ENCODE data around the gene METAP2. TPM values are rescaled to one million over a fixed set of nuclear protein-coding genes. Genes with fewer than 3 reads are reported as not detected.
A peak's percentile ranks its signal among the peaks of the same experiment; 100 is the strongest.

METAP2 gene
- total RNA-seq, 1 experiment from 2014 or later = 112 TPM

GRCh38 chr12:95551305-95551704, 77.4 kb downstream of the METAP2 start, which contains the start of gene USP44 (continued):
- TF ChIP-seq ARID4B (CRISPR knock-in tag; IDR thresholded peaks at IDR 0.05; ENCODE audit: borderline replicate concordance) = peak; percentile 34; the same call in 1 of the 2 replicates
- TF ChIP-seq SP1 (CRISPR knock-in tag; conservative IDR thresholded peaks at IDR 0.05) = peak; percentile 56; the same call in 1 of the 2 replicates
- no peak for TF ChIP-seq ZNF396 (CRISPR knock-in tag; IDR thresholded peaks at IDR 0.05; ENCODE audit: borderline replicate concordance)
- TF ChIP-seq ZNF138 (CRISPR knock-in tag; conservative IDR thresholded peaks at IDR 0.05) = no peak
- no peak for TF ChIP-seq NR1H2 (CRISPR knock-in tag; IDR thresholded peaks at IDR 0.05)
- TF ChIP-seq CREM (CRISPR knock-in tag; IDR thresholded peaks at IDR 0.05) = peak; percentile 40; the same call in 1 of the 2 replicates
- TF ChIP-seq CREB1 (CRISPR knock-in tag; IDR thresholded peaks at IDR 0.05) = 0 out of 2 replicates have a peak, but pooled peaks have one; percentile 28
- no peak for TF ChIP-seq TP53 (CRISPR knock-in tag; IDR thresholded peaks at IDR 0.05)
- TF ChIP-seq HMGXB4 (CRISPR knock-in tag; IDR thresholded peaks at IDR 0.05) = no peak
- TF ChIP-seq ETV6 (CRISPR knock-in tag; IDR thresholded peaks at IDR 0.05) = peak; percentile 90
- TF ChIP-seq FOXJ3 (CRISPR knock-in tag; IDR thresholded peaks at IDR 0.05; ENCODE audit: borderline replicate concordance) = no peak
- TF ChIP-seq MYBL2 (CRISPR knock-in tag; IDR thresholded peaks at IDR 0.05) = no peak
- no peak for TF ChIP-seq ZNF121 (CRISPR knock-in tag; IDR thresholded peaks at IDR 0.05)
- TF ChIP-seq ZNF232 (CRISPR knock-in tag; IDR thresholded peaks at IDR 0.05) = 0 out of 2 replicates have a peak, but pooled peaks have one; percentile 20
- TF ChIP-seq IRF2 (CRISPR knock-in tag; IDR thresholded peaks at IDR 0.05; ENCODE audit: borderline replicate concordance, low read depth) = no peak
- TF ChIP-seq FOXP4 (CRISPR knock-in tag; IDR thresholded peaks at IDR 0.05) = peak; percentile 88; the same call in 1 of the 2 replicates
- no peak for TF ChIP-seq TCF7 (CRISPR knock-in tag; IDR thresholded peaks at IDR 0.05; ENCODE audit: low read depth)
- peak; percentile 50; the same call in 1 of the 2 replicates for TF ChIP-seq KAT7 (CRISPR knock-in tag; IDR thresholded peaks at IDR 0.05; ENCODE audit: borderline replicate concordance)
- no peak for TF ChIP-seq ERG (CRISPR knock-in tag; IDR thresholded peaks at IDR 0.05)
- TF ChIP-seq TEAD1 (CRISPR knock-in tag; IDR thresholded peaks at IDR 0.05) = peak; percentile 75; the same call in 1 of the 2 replicates
- no peak for TF ChIP-seq SMAD4 (CRISPR knock-in tag; IDR thresholded peaks at IDR 0.05)
- TF ChIP-seq MLX (CRISPR knock-in tag; IDR thresholded peaks at IDR 0.05) = no peak
- TF ChIP-seq ZNF281 (CRISPR knock-in tag; IDR thresholded peaks at IDR 0.05) = peak; percentile 98

Measured in WTC11 (cell line).